Gastrocnemius medialis (tissue), 4 donors: Measurements from ENCODE around the gene AKIRIN2.

Experiments
- CTCF ChIP-seq, 5 experiments: fragments of 450-650 bp in 3 of 5; fragments of 200-600 bp in 2 of 5; sonication (generic) in 2 of 5; IDR thresholded peaks in 4 of 5; conservative IDR thresholded peaks in 1 of 5; 1 replicate in 4 of 5; 2 replicates in 1 of 5; pipeline ENCODE4 v1.5.1; 2016 to 2019; ENCODE audit warnings: antibody characterized with exemption in 5 of 5, mild to moderate bottlenecking in 3 of 5, moderate library complexity in 3 of 5
- POLR2A ChIP-seq, 2 donors: fragments of 450-650 bp; IDR thresholded peaks; one replicate each; pipeline ENCODE4 v1.6.1; 2017; ENCODE audit warnings: antibody characterized with exemption in 2 of 2, mild to moderate bottlenecking in 2 of 2, moderate library complexity in 2 of 2

- TF ChIP-seq POLR2A (IDR thresholded peaks at IDR 0.05): no peak
- no peak for TF ChIP-seq CTCF (IDR thresholded peaks at IDR 0.05 in 4 of 5, conservative IDR thresholded peaks at IDR 0.05 in 1 of 5)
These were observed 23.2 kb upstream of the AKIRIN2 start for GRCh38 chr6:87724983-87725811.
